GM12878 (cell line): ENCODE results near the gene IL16. TPM values are rescaled to one million over a fixed set of nuclear protein-coding genes. Genes with fewer than 3 reads are reported as not detected.

Experiments
- ATAC-seq: fragments of 200-7000 bp; cut with Tn5 transposase; 3 replicates; pipeline ENCODE4 v1.9.1; 2020; ENCODE audit warnings: mild to moderate bottlenecking, moderate library complexity
- BruUV-seq: library from RNA; stranded (reverse); fragments of 400-500 nt; replicated peaks from 2 replicates; lab custom pipeline; 2021; lab: Mats Ljungman, UMichigan
- CTCF ChIA-PET: fragments of 300-600 bp; sonication (Branson Sonifier 250); formaldehyde crosslinking; extraction: SDS; loops from one replicate; lab custom pipeline; 2021; ENCODE audit warnings: inconsistent platforms; lab: Yijun Ruan, JAX
- POLR2A ChIA-PET: fragments of 350-600 bp; formaldehyde crosslinking; extraction: SDS; loops from one replicate; lab custom pipeline; 2021; ENCODE audit warnings: inconsistent platforms; lab: Charles Lee
- RAD21 ChIA-PET: fragments of 300-600 bp; sonication (Branson Sonifier 250); formaldehyde crosslinking; loops from one replicate; lab custom pipeline; 2023; ENCODE audit warnings: antibody characterized with exemption; ENCODE audit not compliant: unreplicated experiment; lab: Charles Lee
- SMC1A ChIA-PET: fragments of 300-600 bp; sonication (Branson Sonifier 250); formaldehyde crosslinking; loops from one replicate; lab custom pipeline; 2023; ENCODE audit not compliant: unreplicated experiment, uncharacterized antibody; lab: Charles Lee
- DNase-seq: peaks from one replicate; pipeline ENCODE4 v3.0.0-alpha.2; 2011; ENCODE audit warnings: low read depth, low spot score
- FAIRE-seq: peaks from 3 replicates; lab custom pipeline; 2011; peaks lifted over from hg19 to GRCh38; lab: Jason Lieb, UNC
- H2AFZ ChIP-seq: 2 replicates; pipeline ENCODE4 v1.6.0; 2011; ENCODE audit warnings: low read depth, low read length, control low read depth; ENCODE audit not compliant: control insufficient read depth
- H3K27ac ChIP-seq: 2 replicates; pipeline ENCODE4 v1.5.1; 2011; ENCODE audit warnings: control low read depth; ENCODE audit not compliant: control insufficient read depth, insufficient read depth
- H3K27me3 ChIP-seq, 2 experiments: replicated peaks in 1 of 2; 2 replicates each; pipeline versions ENCODE4 v1.6.0 to v1.6.1; 2011; ENCODE audit warnings: low read length in 1 of 2; ENCODE audit not compliant: control insufficient read depth in 2 of 2, insufficient read depth in 2 of 2
- H3K36me3 ChIP-seq, 2 experiments: 2 replicates each; pipeline ENCODE4 v1.5.1; 2011; ENCODE audit warnings: low read length in 1 of 2; ENCODE audit not compliant: control insufficient read depth in 2 of 2, insufficient read depth in 2 of 2
- H3K4me1 ChIP-seq: 2 replicates; pipeline ENCODE4 v1.6.1; 2011; ENCODE audit warnings: mild to moderate bottlenecking, low read length, moderate library complexity, mixed read lengths; ENCODE audit not compliant: control insufficient read depth, insufficient read depth
- H3K4me2 ChIP-seq: 2 replicates; pipeline ENCODE4 v1.6.0; 2011; ENCODE audit warnings: control low read depth; ENCODE audit not compliant: control insufficient read depth, insufficient read depth
- H3K4me3 ChIP-seq: fragments of 200-600 bp; sonication (generic); 2 replicates; pipeline ENCODE4 v1.5.1; 2016
- H3K79me2 ChIP-seq: 2 replicates; pipeline ENCODE4 v1.6.0; 2011; ENCODE audit warnings: low read length; ENCODE audit not compliant: control insufficient read depth, insufficient read depth
- H3K9ac ChIP-seq: 2 replicates; pipeline ENCODE4 v1.8.0; 2011; ENCODE audit warnings: low read length, control low read depth, mixed read lengths; ENCODE audit not compliant: control insufficient read depth, insufficient read depth
- H3K9me3 ChIP-seq: replicated peaks from 3 replicates; pipeline ENCODE4 v1.5.1; 2011; ENCODE audit warnings: mild to moderate bottlenecking, low read length; ENCODE audit not compliant: control insufficient read depth, insufficient read depth
- H4K20me1 ChIP-seq: 2 replicates; pipeline ENCODE4 v1.6.0; 2011; ENCODE audit not compliant: control insufficient read depth, insufficient read depth
- BCL11A ChIP-seq: IDR thresholded peaks from 2 replicates; pipeline ENCODE4 v1.6.1; 2011; ENCODE audit warnings: low read depth, low read length
- BRCA1 ChIP-seq: IDR thresholded peaks from 2 replicates; pipeline ENCODE4 v1.6.1; 2011; ENCODE audit warnings: low read depth, low read length, improper control_type of control experiment
- CHD2 ChIP-seq: IDR thresholded peaks from 2 replicates; pipeline ENCODE4 v1.6.1; 2011; ENCODE audit warnings: low read depth, low read length, improper control_type of control experiment, borderline replicate concordance
- E4F1 ChIP-seq: fragments of 450-650 bp; IDR thresholded peaks from 2 replicates; pipeline ENCODE4 v1.6.1; 2018; ENCODE audit warnings: borderline replicate concordance, mild to moderate bottlenecking; ENCODE audit not compliant: partially characterized antibody
- EGR1 ChIP-seq, 2 experiments: IDR thresholded peaks; 1 replicate in 1 of 2; 2 replicates in 1 of 2; pipeline ENCODE4 v1.6.1; 2011 to 2012; ENCODE audit warnings: low read depth in 2 of 2, low read length in 2 of 2, borderline replicate concordance in 1 of 2, mild to moderate bottlenecking in 1 of 2, moderate library complexity in 1 of 2
- HDAC6 ChIP-seq: fragments of 200-600 bp; sonication (generic); IDR thresholded peaks from one replicate; pipeline ENCODE4 v1.8.0; 2017; ENCODE audit warnings: antibody characterized with exemption; ENCODE audit not compliant: unreplicated experiment
- HDGF ChIP-seq: fragments of 450-650 bp; IDR thresholded peaks from 2 replicates; pipeline ENCODE4 v1.6.1; 2016; ENCODE audit warnings: antibody characterized with exemption
- JUNB ChIP-seq: IDR thresholded peaks from 2 replicates; pipeline ENCODE4 v1.6.1; 2016; ENCODE audit warnings: antibody characterized with exemption, mild to moderate bottlenecking
- MEF2A ChIP-seq: IDR thresholded peaks from 2 replicates; pipeline ENCODE4 v1.6.1; 2011; ENCODE audit warnings: low read depth, mild to moderate bottlenecking, low read length, moderate library complexity; ENCODE audit not compliant: insufficient read depth
- NFYA ChIP-seq: IDR thresholded peaks from 2 replicates; pipeline ENCODE4 v1.6.1; 2011; ENCODE audit warnings: low read depth, mild to moderate bottlenecking, low read length, improper control_type of control experiment, borderline replicate concordance
- NFYB ChIP-seq: IDR thresholded peaks from 2 replicates; pipeline ENCODE4 v1.6.1; 2011; ENCODE audit warnings: low read depth, mild to moderate bottlenecking, low read length, improper control_type of control experiment, moderate library complexity; ENCODE audit not compliant: insufficient read depth
- RCOR1 ChIP-seq: conservative IDR thresholded peaks from 2 replicates; pipeline ENCODE4 v1.6.1; 2012; ENCODE audit warnings: low read depth, low read length, improper control_type of control experiment
- SMC3 ChIP-seq: IDR thresholded peaks from 2 replicates; pipeline ENCODE4 v1.6.1; 2011; ENCODE audit warnings: low read length, improper control_type of control experiment, borderline replicate concordance
- WGBS: methylation state at CpG from one replicate; pipeline ENCODE4 v1.1.6; 2016; ENCODE audit warnings: low lambda C conversion rate; ENCODE audit not compliant: insufficient replicate concordance, insufficient coverage; ENCODE audit errors: missing lambda C conversion rate; 5-methylcytosine and 5-hydroxymethylcytosine counted together
- in situ Hi-C: fragments of 300-500 bp; cut with MboI; formaldehyde crosslinking; loops from 9 replicates; pipeline ENCODE4 v1.14.3; 2018; ENCODE audit warnings: mixed read lengths
- intact Hi-C: fragments of 100-400 bp; cut with micrococcal nuclease; formaldehyde crosslinking; loops from one replicate; pipeline ENCODE4 v1.14.2; 2022; ENCODE audit not compliant: unreplicated experiment
- polyA plus RNA-seq, 11 experiments: library from polyadenylated mRNA; depleted of rRNA in 4 of 11; unstranded in 6 of 11; stranded (reverse) in 5 of 11; fragments of >200 nt; fragmentation: Nextera tagmentation in 4 of 11; fragmentation: Illumina TruSeq in 1 of 11; extraction: Ambion mirVana in 4 of 11; extraction: Trizol in 1 of 11; gene quantifications; 1 replicate in 1 of 11; 2 replicates in 10 of 11; pipeline versions ENCODE4 v1.2.1 to v1.2.3, GENCODE V29; 2011 to 2016; ENCODE audit warnings: inconsistent platforms in 2 of 11, missing spikeins in 2 of 11, low read depth in 1 of 11
- total RNA-seq, 4 experiments: library from RNA; depleted of rRNA in 3 of 4; stranded (reverse); fragments of >200 nt in 3 of 4; fragmentation: Illumina TruSeq in 1 of 4; extraction: Trizol in 1 of 4; gene quantifications; 2 replicates each; pipeline versions ENCODE4 v1.2.1 to v1.2.3, GENCODE V29; 2013 to 2021
- TF ChIP-seq, protein P1 (sequence below): IDR thresholded peaks from 2 replicates; pipeline ENCODE4 v1.6.1; 2011; ENCODE audit warnings: mild to moderate bottlenecking, low read depth, low read length, moderate library complexity; ENCODE audit not compliant: insufficient replicate concordance
- TF ChIP-seq, protein P2 (sequence below): fragments of 150-350 bp; IDR thresholded peaks from 2 replicates; pipeline ENCODE4 v1.6.1; 2014; ENCODE audit warnings: mild to moderate bottlenecking, low read depth, low read length
- TF ChIP-seq, protein P3 (sequence below): fragments of 450-650 bp; conservative IDR thresholded peaks from 2 replicates; pipeline ENCODE4 v1.6.1; 2017; ENCODE audit warnings: mild to moderate bottlenecking, moderate library complexity

IL16 gene
- total and polyA plus RNA-seq, 10 of the 15 experiments (the other 5 are each of a cell fraction or from before 2014, with no cell fraction given), result 21.7 to 206 (median 44.5) TPM

GRCh38 chr15:81176291-81176893 lies 20.3 kb upstream of the IL16 start:
- no peak overlapping the region for H3K9ac ChIP-seq
- BruUV-seq, result no TSS peak
- H3K36me3 ChIP-seq, result no peaks in the 10 kb centered on the region
- ChIA-PET RAD21 (no interaction called here), SMC1A (interaction anchor here (1.2 kb wide), 1 partner anchor 89 kb away, joined by 5 read pairs; no protein-coding TSS in a partner anchor), POLR2A (no interaction called here), CTCF (interaction anchor here (1.7 kb wide), 1 partner anchor 89 kb away, joined by 9 read pairs; no protein-coding TSS in a partner anchor)
- DNase-seq (no peak), ATAC-seq (no peak), FAIRE-seq (no peak)
- no peak overlapping the region for H2AFZ ChIP-seq
- intact Hi-C loops, result no loop called here
- WGBS, result 35% methylated on average over 16 of the region's 16 CpGs
- no peak overlapping the region for H3K27ac ChIP-seq
- no peaks in the 10 kb centered on the region for H3K79me2 ChIP-seq
- no peak overlapping the region for H3K4me3 ChIP-seq
- no peaks in the 10 kb centered on the region for H3K4me1 ChIP-seq
- H3K27me3 ChIP-seq, result no peaks in the 10 kb centered on the region; a peak in 1 of 4 replicates
- no peak overlapping the region for H3K4me2 ChIP-seq
- H4K20me1 ChIP-seq, result no peaks in the 10 kb centered on the region
- in situ Hi-C loops, result no loop called here
- H3K9me3 ChIP-seq, result no peaks in the 10 kb centered on the region
- no peak for TF ChIP-seq CHD2
- no peak for TF ChIP-seq E4F1
- no peak for TF ChIP-seq BCL11A
- TF ChIP-seq RCOR1, result no peak
- no peak for TF ChIP-seq MEF2A
- TF ChIP-seq, protein P1, sequence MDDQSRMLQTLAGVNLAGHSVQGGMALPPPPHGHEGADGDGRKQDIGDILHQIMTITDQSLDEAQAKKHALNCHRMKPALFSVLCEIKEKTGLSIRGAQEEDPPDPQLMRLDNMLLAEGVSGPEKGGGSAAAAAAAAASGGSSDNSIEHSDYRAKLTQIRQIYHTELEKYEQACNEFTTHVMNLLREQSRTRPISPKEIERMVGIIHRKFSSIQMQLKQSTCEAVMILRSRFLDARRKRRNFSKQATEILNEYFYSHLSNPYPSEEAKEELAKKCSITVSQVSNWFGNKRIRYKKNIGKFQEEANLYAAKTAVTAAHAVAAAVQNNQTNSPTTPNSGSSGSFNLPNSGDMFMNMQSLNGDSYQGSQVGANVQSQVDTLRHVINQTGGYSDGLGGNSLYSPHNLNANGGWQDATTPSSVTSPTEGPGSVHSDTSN, result no peak
- no peak for TF ChIP-seq HDGF
- no peak for TF ChIP-seq HDAC6
- TF ChIP-seq JUNB, result no peak
- TF ChIP-seq NFYB, result no peak
- no peak for TF ChIP-seq SMC3
- no peak for TF ChIP-seq BRCA1
- TF ChIP-seq, protein P2, sequence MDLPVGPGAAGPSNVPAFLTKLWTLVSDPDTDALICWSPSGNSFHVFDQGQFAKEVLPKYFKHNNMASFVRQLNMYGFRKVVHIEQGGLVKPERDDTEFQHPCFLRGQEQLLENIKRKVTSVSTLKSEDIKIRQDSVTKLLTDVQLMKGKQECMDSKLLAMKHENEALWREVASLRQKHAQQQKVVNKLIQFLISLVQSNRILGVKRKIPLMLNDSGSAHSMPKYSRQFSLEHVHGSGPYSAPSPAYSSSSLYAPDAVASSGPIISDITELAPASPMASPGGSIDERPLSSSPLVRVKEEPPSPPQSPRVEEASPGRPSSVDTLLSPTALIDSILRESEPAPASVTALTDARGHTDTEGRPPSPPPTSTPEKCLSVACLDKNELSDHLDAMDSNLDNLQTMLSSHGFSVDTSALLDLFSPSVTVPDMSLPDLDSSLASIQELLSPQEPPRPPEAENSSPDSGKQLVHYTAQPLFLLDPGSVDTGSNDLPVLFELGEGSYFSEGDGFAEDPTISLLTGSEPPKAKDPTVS, result no peak
- TF ChIP-seq NFYA, result no peak
- TF ChIP-seq EGR1 (IDR thresholded peaks at IDR 0.05; ENCODE audit: borderline replicate concordance in 1 of 2, low read depth in 2 of 2, low read length in 2 of 2), result no peak
- TF ChIP-seq, protein P3, sequence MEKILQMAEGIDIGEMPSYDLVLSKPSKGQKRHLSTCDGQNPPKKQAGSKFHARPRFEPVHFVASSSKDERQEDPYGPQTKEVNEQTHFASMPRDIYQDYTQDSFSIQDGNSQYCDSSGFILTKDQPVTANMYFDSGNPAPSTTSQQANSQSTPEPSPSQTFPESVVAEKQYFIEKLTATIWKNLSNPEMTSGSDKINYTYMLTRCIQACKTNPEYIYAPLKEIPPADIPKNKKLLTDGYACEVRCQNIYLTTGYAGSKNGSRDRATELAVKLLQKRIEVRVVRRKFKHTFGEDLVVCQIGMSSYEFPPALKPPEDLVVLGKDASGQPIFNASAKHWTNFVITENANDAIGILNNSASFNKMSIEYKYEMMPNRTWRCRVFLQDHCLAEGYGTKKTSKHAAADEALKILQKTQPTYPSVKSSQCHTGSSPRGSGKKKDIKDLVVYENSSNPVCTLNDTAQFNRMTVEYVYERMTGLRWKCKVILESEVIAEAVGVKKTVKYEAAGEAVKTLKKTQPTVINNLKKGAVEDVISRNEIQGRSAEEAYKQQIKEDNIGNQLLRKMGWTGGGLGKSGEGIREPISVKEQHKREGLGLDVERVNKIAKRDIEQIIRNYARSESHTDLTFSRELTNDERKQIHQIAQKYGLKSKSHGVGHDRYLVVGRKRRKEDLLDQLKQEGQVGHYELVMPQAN, result no peak
